ENCODE measurements around the gene SSR1.
A peak's percentile ranks its signal among the peaks of the same experiment; 100 is the strongest.

- TF ChIP-seq, protein P1, sequence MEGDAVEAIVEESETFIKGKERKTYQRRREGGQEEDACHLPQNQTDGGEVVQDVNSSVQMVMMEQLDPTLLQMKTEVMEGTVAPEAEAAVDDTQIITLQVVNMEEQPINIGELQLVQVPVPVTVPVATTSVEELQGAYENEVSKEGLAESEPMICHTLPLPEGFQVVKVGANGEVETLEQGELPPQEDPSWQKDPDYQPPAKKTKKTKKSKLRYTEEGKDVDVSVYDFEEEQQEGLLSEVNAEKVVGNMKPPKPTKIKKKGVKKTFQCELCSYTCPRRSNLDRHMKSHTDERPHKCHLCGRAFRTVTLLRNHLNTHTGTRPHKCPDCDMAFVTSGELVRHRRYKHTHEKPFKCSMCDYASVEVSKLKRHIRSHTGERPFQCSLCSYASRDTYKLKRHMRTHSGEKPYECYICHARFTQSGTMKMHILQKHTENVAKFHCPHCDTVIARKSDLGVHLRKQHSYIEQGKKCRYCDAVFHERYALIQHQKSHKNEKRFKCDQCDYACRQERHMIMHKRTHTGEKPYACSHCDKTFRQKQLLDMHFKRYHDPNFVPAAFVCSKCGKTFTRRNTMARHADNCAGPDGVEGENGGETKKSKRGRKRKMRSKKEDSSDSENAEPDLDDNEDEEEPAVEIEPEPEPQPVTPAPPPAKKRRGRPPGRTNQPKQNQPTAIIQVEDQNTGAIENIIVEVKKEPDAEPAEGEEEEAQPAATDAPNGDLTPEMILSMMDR (IDR thresholded peaks at IDR 0.05) = peak in 1 of 6 experiments; percentile 11
- no peak for TF ChIP-seq POLR2AphosphoS5 (IDR thresholded peaks at IDR 0.05)
- no peak for TF ChIP-seq POLR2A (IDR thresholded peaks at IDR 0.05)
- no peak for TF ChIP-seq EP300 (IDR thresholded peaks at IDR 0.05)
These were observed 36.8 kb downstream of the SSR1 start for GRCh38 chr6:7276199-7276524.
